Activated CD4-positive, alpha-beta T cell treated with anti-CD3 and anti-CD28 coated beads for 4 hours (primary cell): ENCODE data around the gene SLC2A3.
"Not testable (repeated sequence)": the region's sequence is repeated elsewhere in the genome, so short reads cannot be mapped to it uniquely, and the experiment has no call there.

Experiments used
- DNase-seq, 2 donors: peaks; one replicate each; pipeline ENCODE4 v3.0.0-alpha.2; 2020

SLC2A3 gene

DNA sequence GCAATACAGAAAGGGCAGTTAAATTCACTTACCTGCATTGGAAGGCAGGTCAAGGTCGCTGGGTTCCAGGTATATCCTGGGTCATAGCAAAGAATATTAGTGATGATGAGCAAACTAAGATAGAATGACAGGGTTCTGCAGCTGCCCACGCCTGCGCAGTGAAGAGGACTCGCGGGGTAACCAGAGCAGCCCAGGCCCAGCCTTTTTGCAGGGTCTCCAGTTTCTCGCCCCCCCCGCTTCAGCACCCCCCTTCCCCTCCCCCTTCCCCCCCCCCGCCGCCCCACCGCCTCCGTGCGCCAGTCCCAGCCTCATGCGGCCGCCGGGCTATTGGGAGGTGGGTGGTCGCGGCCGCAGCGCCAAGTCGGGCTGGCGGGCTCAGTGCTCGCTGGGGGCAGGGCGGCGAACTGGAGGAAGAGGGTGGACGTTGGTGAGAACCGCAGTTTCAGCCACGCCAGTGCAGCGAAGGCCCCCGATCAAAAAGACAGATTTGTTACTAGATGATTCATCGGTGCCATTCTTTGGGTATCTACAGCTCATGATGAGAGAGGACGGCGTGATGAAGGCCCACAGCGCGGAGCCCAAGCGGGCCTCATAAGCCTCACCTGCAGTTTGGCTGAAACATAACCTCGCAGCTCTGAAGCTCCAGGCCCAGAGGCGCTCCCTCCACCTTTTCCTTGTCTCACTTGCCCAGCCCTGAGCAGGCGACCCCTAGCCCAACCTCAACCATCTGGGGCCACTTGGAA, 20.2 kb downstream of the SLC2A3 start:
- DNase-seq: no peak

DNA sequence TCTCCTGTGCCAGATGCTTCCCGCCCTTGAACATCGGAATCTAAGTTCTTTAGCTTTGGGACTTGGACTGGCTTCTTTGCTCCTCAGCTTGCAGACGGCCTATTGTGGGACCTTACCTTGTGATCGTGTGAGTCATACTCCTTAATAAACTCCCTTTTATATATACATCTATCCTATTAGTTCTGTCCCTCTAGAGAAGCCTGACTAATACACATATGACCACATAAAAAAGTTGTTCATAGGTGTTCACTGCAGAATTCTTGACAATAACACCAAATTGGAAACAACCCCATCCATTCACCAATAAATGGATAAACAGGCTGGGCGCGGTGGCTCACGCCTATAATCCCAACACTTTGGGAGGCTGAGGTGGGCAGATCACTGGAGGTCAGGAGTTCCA, 25.9 kb downstream of the SLC2A3 start:
- not testable (repeated sequence) for DNase-seq

DNA sequence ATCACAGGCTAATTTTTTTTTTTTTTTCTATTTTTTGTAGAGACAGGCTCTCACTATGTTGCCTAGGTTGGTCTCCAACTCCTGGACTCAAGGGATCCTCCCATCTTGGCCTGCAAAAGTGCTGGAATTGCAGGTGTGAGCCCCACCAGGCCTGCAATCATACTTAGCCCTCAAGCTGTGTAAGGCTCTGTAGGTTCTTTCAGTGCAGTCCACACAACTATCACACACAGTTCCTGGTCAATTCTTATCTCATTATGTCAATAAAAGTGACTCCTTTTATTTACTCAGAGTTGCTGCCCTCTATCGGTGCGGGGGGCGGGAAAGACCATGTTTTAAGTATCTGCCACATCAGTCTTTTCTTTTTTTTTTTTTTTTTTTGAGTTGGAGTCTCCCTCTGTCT, 29.0 kb downstream of the SLC2A3 start:
- DNase-seq: no peak

DNA sequence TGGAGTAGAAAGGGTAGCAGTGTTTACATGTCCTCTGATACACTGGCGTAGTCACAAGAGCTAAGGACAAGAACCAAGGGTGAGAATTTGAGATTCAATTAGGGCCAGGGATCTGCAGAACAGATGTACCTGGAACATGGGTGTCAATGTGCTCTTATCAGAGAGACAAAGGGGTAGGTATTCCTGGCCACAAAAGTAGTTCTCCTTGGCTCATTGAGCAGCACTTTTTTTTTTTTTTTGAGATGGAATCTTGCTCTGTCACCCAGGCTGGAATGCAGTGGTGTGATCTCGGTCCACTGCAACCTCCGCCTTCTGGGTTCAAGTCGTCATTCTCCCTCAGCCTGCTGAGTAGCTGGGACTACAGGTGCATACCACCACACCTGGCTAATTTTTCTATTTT, 29.7 kb downstream of the SLC2A3 start:
- not testable (repeated sequence) for DNase-seq

DNA sequence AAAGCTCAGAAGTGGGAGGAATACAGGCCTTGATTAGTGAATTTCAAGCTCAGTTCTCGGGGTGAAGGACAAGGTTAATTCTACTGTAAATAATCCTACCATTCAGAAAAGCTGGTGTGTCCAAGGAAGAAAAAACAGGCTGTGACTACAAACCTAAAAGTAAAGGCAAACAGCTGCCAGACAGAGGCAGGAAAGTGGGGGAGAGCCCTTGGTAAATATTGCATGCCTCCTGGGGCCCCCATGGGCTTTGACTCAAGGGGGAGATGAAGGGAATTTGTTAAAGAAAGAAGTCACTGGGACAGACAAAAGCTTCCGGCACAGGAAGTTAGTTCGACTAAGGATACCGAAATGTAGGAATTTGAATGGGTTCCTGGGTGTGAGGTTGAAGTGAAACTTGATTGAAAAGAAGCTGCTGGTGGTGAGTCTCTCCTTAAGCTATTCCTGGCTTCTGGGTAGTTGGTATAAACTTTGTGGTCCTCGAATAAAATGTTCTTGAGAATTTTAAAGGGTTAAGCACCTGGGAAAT, 30.3 kb downstream of the SLC2A3 start:
- DNase-seq: not testable (repeated sequence)

DNA sequence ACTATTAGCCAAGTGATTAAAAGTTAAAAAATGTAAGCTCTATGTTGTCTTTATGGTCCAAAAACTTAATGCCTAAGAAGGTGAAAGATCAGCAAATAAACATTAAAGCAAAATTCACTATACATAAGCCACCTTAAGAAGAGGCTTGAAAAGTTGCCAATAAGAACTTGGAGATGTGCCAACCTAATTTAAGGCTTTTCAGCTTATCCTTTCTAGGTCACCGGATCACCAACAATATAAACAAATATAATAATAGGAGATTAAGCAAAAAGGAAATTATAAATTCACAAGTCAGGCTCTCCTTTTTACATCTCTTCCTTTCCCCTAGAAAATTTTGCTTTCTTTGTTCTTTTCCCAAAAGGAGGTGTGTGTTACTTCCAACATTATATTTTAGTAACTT, 30.9 kb downstream of the SLC2A3 start:
- no peak for DNase-seq

DNA sequence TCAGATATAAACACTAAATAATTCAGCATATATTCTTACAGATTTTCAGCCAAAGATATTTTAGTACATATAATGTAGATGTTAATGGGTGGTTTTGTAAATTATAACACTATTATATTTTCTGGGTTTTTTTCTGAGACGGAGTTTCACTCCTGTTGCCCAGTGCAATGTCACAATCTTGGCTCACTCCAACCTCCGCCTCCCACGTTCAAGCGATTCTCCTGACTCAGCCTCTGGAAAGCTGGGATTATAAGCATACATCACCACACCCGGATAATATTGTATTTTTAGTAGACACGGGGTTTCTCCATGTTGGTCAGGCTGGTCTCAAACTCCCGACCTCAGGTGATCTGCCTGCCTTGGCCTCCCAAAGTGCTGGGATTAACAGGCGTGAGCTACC, 33.6 kb downstream of the SLC2A3 start:
- not testable (repeated sequence) for DNase-seq

DNA sequence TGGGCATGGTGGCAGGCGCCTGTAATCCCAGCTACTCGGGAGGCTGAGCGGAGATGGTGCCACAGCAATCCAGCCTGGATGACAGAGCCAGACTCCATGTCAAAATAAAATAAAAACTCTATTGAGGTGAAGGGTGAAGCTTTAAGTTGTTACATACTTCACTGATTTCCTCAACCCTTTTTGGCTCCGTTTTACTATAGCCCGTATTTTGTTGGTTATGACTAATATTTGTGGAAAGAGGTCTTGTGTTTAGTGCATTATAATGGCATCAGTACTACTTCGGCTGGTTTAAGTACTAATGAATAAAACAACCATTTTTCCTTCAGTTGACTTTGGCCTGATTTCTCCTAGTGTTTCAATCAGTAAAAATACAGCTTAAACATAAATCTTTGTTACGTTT, 36.2 kb downstream of the SLC2A3 start:
- DNase-seq: no peak

DNA sequence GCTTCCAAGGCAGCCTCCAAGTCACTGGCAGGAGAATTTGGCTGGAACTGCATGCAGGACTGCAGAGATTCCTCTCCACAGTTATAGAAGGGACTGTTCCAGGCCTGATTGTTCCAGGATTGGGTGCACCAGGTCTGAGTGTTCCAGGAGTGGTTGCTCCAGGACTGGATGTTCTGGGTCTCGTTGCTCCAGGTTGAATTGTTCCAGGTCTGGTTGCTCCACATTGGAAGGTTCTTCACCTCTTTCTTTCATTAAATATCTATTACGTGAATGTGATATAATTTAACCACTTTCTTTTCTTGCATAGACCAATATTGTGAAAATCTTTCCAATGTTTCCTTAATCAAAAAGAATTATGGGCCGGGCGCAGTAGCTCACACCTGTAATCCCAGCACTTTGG, 39.3 kb downstream of the SLC2A3 start:
- DNase-seq: not testable (repeated sequence)

DNA sequence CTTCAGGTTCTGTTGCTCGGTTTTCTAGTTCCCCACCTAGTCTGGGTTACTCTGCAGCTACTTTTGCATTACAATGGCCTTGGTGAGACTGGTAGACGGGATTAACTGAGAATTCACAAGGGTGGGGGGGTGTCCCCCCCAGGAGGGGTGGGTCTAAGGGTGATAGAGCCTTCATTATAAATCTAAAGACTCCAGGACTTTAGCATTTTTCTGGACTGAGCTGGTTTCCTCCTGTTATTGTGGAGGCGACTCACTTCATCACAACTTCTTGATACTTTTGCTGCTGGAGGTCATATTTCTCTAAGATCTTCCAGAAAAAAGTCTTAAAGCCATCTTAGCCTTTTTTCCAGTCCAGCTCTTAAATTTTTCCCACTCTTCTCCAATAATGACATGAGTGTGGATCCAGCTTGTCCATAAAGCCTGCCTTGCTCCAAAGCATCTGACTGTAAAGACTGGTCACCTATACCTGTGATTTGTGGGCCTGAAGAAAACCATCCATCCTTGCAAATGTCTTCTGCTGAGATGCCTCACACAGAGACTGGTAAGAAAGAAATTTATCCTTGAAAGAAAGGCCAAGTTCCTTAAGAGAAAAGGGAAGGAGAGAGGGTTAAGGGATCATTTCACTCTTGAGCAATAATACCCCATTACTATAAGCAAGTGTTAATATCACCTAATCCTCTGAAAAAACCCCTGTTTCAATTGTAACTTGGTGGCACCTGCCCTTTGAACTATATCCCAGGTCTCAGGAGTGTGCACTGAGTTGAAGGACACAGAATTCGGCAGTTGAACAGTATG, 43.6 kb downstream of the SLC2A3 start:
- DNase-seq: no peak

DNA sequence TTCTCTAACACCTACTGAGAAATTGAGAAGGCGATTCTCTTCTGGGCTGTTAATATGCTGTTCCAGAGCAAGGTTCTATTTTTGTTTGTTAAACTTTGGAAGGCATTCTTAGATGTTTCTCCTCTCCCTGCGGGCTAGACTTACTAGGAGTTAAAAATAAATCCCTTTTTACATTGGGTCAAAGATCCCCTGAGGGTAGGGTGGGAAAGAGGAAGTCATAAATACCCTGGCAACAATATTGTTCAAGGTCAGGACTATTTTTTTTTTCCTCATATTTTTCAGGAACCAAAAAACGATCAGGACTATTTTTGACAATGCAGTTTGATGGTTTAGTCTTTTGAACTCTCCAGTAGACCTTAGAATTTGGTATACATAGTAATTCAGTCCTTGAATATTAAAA, 51.3 kb downstream of the SLC2A3 start:
- DNase-seq: no peak

DNA sequence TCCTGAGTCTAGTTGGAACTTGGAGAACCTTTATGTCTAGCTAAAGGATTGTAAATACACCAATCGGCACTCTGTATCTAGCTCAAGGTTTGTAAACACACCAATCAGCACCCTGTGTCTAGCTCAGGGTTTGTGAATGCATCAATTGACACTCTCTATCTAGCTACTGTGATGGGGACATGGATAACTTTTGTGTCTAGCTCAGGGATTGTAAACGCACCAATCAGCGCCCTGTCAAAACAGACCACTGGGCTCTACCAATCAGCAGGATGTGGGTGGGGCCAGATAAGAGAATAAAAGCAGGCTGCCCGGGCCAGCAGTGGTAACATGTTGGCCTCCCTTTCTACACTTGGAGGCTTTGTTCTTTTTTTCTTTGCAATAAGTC, 54.3 kb downstream of the SLC2A3 start:
- DNase-seq: not testable (repeated sequence)

DNA sequence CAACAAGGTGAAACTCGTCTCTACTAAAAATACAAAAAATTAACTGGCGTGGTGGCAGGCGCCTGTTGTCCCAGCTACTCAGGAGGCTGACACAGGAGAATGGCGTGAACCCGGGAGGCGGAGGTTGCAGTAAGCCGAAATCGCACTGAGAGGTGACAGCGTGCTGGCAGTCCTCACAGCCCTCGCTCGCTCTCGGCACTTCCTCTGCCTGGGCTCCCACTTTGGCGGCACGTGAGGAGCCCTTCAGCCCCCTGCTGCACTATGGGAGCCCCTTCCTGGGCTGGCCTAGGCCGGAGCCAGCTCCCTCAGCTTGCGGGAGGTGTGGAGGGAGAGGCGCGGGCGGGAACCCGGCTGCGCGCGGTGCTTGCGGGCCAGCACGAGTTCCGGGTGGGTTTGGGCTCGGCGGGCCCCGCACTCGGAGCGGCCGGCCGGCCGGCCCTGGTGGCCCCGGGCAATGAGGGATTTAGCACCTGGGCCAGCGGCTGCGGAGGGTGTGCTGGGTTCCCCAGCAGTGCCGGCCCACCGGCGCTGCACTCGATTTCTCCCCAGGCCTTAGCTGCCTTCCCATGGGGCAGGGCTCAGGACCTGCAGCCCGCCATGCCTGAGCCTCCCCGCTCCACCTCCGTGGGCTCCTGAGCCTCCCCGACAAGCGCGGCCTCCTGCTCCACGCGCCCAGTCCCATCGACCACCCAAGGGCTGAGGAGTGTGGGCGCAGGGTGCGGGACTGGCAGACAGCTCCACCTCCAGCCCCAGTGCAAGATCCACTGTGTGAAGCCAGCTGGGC, 54.8 kb downstream of the SLC2A3 start:
- DNase-seq: not testable (repeated sequence)

DNA sequence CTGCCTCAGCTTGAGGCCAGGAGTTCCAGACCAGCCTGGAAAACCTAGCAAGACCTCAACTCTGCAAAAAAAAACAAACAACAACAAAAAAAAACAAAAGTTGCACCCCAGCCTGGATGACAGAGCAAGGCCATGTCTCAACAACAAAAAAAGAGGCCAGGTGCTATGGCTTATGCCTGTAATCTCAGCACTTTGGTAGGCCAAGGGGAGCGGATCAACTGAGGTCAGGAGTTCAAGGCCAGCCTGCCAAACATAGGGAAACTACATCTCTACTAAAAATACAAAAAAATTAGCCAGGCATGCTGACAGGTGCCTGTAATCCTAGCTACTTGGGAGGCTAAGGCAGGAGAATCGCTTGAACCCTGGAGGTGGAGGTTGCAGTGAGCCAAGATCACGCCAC, 56.7 kb downstream of the SLC2A3 start:
- no peak for DNase-seq

DNA sequence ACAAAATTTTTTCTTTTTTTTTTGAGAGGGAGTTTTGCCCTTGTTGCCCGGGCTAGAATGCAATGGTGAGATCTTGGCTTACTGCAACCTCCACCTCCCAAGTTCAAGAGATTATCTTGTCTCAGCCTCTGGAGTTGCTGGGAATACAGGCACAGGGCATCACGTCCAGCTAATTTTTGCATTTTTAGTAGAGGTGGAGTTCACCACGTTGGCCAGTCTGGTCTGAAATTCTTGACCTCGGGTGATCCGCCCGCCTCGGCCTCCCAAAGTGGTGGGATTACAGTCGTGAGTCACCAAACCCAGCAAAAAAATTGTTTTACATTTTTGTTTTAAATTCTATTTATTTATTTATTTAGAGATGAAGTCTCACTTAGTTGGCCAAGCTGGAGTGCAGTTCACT, 58.6 kb downstream of the SLC2A3 start:
- DNase-seq: no peak

DNA sequence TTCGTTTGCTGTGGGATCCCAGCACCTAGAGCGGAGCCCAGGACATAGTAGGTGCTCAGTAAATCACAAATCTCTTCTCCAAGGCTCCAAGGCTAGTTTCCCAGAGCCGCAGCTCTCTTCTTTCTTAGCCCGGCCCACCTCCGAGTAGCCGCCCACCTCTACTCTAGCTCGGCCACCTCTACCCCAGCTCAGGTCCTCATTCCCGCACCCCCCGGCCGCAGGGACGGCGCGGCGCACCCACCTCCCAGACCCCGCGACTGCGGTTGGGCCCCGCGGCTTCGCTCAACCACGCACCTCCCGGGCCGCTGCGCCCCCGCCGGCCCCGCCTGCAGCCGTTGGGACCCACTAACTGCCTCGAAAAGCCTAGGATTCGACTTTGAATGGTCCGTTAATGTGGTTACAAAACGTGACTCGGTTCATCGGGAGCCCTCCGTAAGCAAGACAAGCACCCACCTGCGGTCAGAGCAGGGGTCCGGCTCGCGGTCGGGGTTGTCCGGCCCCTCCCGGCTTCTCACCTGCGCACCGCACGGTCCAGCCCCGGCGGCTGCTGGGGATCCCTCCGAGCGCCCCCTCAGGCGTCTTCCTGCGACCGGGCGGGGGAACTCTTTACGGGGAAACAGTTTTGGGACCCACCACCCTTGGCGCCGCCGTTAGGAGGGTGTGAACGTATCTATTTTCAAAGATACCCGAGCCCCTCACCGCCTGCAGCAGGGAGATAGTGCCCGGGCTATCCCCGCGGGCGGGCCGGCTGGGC, 63.2 kb downstream of the SLC2A3 start, which contains the start of gene SLC2A14:
TSS of gene SLC2A14 (minus strand) at position 350 of the 754 bp plus-strand sequence. CDS start 3,035 bp downstream, outside the sequence.
- no peak for DNase-seq

DNA sequence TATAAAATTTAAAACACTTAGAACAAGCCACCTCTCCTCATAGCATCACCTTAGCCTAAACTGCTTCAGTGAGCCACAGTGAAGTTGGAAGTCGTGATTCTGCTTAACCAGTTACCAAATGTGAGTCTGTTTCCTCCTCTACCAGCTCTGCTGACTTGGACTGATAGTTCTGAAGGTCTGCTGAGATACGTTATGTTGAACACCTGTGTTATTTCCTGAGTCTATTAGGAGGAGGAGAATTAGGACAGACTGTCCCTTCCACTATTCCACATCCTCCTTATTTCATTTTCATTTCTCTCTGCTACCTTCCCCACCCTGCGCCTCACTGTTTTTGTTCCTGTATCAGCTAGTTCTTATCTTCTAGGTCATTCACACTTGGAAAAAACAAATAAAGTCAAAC, 65.7 kb downstream of the SLC2A3 start:
- no peak for DNase-seq
